ENCODE data around the gene PPM1B.
"Not testable (repeated sequence)": the region's sequence is repeated elsewhere in the genome, so short reads cannot be mapped to it uniquely, and the experiment has no call there.

PPM1B gene

DNA sequence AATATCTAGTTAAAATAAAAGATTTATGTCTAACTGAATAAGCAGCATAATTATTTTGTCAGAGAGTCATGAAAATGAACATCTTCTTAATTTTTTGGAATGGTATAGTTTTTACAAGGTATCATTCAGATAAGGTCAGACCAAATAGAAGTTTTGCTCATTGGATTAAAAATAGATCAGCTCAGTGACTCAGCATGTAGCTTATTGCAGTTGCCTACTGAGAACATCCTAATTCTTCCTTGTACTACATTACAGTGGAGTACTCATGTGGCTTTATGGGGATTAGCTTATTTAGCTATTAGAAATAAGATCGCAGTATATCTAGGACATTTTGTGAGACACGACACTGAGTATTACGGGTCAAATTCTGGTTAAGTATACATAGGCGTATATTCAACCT lies 38.2 kb upstream of the PPM1B start:
- no peak for TF ChIP-seq CTCF (conservative IDR thresholded peaks at IDR 0.05; ENCODE audit: control insufficient read depth, insufficient read depth, low read depth, low read length)
- H3K4me3 ChIP-seq (ENCODE audit: control insufficient read depth, low read depth, low read length) = no peak overlapping the region
- peak; percentile 53 for DNase-seq (ENCODE audit: low read depth)

DNA sequence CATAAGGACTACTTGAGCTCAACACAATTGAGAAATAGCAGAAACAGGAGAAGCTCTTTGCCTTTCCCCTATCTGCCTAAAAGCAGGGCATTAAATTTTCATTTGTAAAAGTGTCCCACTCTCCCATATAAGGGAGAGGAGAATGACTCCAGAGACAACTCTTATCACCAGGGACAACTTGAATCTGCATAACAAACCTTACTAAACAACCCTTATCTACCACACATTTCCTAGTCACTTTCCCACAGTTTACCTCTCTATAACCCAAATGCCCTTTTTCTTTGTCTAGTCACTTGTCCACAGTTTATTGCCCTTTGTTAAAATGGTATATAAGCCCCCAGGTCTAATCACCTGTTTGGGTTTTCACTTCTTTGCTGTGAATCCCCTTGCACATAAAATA lies 37.5 kb upstream of the PPM1B start:
- no peak overlapping the region for H3K4me3 ChIP-seq (ENCODE audit: control insufficient read depth, low read depth, low read length)
- DNase-seq (ENCODE audit: low read depth) = no peak
- no peak for TF ChIP-seq CTCF (conservative IDR thresholded peaks at IDR 0.05; ENCODE audit: control insufficient read depth, insufficient read depth, low read depth, low read length)

- H3K4me3 ChIP-seq (ENCODE audit: control insufficient read depth, low read depth, low read length); DNase-seq (ENCODE audit: low read depth): not testable (repeated sequence)
Observed at GRCh38 chr2:44133602-44134001, 35.1 kb upstream of the PPM1B start.

DNA sequence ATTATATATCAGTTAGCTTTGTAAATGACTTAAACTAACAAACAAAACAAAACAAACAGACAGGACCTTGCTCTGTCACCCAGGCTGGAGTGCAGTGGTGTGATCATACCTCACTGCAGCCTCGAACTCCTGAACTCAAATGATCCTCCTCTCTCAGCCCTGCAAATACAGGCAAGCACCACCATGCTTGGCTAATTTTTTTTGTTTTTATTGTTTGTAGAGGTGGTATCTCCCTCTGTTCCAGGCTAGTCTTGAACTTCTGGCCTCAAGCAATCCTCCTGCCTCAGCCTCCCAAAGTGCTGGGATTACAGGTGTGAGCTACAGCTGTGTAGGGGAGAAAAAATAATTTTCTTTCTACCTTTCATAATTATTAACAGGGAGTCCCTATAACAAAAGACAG lies 33.8 kb upstream of the PPM1B start:
- TF ChIP-seq CTCF (conservative IDR thresholded peaks at IDR 0.05; ENCODE audit: control insufficient read depth, insufficient read depth, low read depth, low read length) = no peak
- H3K4me3 ChIP-seq (ENCODE audit: control insufficient read depth, low read depth, low read length) = no peak overlapping the region
- DNase-seq (ENCODE audit: low read depth) = no peak

DNA sequence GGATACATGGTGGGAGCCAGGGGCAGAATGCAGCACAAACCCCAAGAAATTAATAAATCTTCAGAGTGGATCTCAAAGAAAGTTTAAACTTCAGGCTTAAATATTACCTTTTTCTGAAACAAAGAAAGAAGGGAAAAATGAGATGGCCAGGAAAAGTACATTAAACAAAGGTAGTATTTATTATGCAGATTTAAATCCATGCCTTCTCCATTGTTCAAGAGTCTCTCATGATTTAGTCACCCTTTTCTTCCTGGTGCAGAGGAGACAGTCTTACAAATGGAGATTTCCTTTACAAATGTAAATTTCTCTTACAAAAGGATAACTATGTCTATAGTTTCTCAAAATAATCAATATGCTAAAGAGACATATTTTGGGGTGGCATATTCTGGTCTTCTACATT lies 33.4 kb upstream of the PPM1B start:
- no peak for DNase-seq (ENCODE audit: low read depth)
- H3K4me3 ChIP-seq (ENCODE audit: control insufficient read depth, low read depth, low read length) = no peak overlapping the region
- no peak for TF ChIP-seq CTCF (conservative IDR thresholded peaks at IDR 0.05; ENCODE audit: control insufficient read depth, insufficient read depth, low read depth, low read length)

- peak; percentile 35 for DNase-seq (ENCODE audit: low read depth)
- H3K4me3 ChIP-seq (ENCODE audit: control insufficient read depth, low read depth, low read length) = no peak overlapping the region
- no peak for TF ChIP-seq CTCF (conservative IDR thresholded peaks at IDR 0.05; ENCODE audit: control insufficient read depth, insufficient read depth, low read depth, low read length)
Observed at GRCh38 chr2:44135771-44136170, 32.9 kb upstream of the PPM1B start.

DNA sequence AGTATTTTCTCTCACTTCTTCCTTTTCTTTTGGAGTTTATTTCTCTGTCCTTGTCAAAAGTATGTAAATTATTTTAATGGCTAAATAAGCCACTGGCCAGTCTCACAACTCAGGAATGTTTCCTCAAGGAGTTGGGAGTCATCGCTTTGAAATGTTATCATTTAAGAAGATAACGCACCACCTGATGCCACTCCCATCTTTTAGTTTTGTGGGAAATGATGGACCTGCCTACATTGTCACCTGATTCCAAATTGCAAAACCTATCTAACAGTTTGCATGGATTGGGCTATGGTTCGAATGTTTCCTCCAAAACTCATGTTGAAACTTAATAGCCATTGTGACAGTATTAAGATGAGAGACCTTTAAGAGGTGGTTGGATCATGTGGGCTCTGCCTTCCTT lies 32.4 kb upstream of the PPM1B start:
- peak; percentile 34 for DNase-seq (ENCODE audit: low read depth)
- TF ChIP-seq CTCF (conservative IDR thresholded peaks at IDR 0.05; ENCODE audit: control insufficient read depth, insufficient read depth, low read depth, low read length) = no peak

More for the DNA sequence above, 32.4 kb upstream of the PPM1B start:
- no peak overlapping the region for H3K4me3 ChIP-seq (ENCODE audit: control insufficient read depth, low read depth, low read length)

Measured in fibroblast of mammary gland (primary cell).